Activated CD4-positive, alpha-beta T cell treated with anti-CD3 and anti-CD28 coated beads, Interleukin-2, amount 50 U/mL, for 48 hours (primary cell): ENCODE data around the gene SPDEF.

Source experiments
- DNase-seq, 2 experiments: peaks; one replicate each; pipeline ENCODE4 v3.0.0-alpha.2; 2020

SPDEF gene

GRCh38 chr6:34511915-34512737 is 44.0 kb downstream of the SPDEF start:
- no peak for DNase-seq

GRCh38 chr6:34511214-34511914 is 44.8 kb downstream of the SPDEF start:
- no peak for DNase-seq

- no peak for DNase-seq
These were observed 45.8 kb downstream of the SPDEF start for GRCh38 chr6:34510299-34510698.

- DNase-seq = no peak
These were observed 46.3 kb downstream of the SPDEF start for GRCh38 chr6:34509782-34510181.

- no peak for DNase-seq
These were observed 47.7 kb downstream of the SPDEF start for GRCh38 chr6:34508425-34508824.

- DNase-seq = no peak
These were observed 49.4 kb downstream of the SPDEF start for GRCh38 chr6:34506718-34507117.

GRCh38 chr6:34497411-34497810 is 58.7 kb downstream of the SPDEF start:
- DNase-seq = no peak

GRCh38 chr6:34496103-34496685 is 59.9 kb downstream of the SPDEF start:
- DNase-seq = no peak

GRCh38 chr6:34494973-34495372 is 61.2 kb downstream of the SPDEF start:
- DNase-seq = no peak

GRCh38 chr6:34493344-34493743 is 62.8 kb downstream of the SPDEF start:
- DNase-seq = no peak

- DNase-seq = no peak
These were observed 65.1 kb downstream of the SPDEF start for GRCh38 chr6:34491091-34491430.

- DNase-seq = no peak
These were observed 65.6 kb downstream of the SPDEF start for GRCh38 chr6:34490390-34491090.

- no peak for DNase-seq
These were observed 66.8 kb downstream of the SPDEF start for GRCh38 chr6:34489207-34489805.
